ENCODE results near the gene LRP6. TPM values are rescaled to one million over a fixed set of nuclear protein-coding genes. Genes with fewer than 3 reads are reported as not detected.
A peak's percentile ranks its signal among the peaks of the same experiment; 100 is the strongest.

LRP6 gene
- total and polyA plus RNA-seq, 2 of the 8 experiments (the other 6 are each of a cell fraction or from before 2014, with no cell fraction given): 53.6 to 73.2 TPM

GRCh38 chr12:12266873-12267741 is at the start of gene LRP6 (continued):
- no peak for TF ChIP-seq HDAC6 (IDR thresholded peaks at IDR 0.05; ENCODE audit: low read depth, low read length)
- no peak for TF ChIP-seq CTBP2 (IDR thresholded peaks at IDR 0.05; ENCODE audit: borderline replicate concordance, insufficient read depth, insufficient read length, low read length)
- peak; percentile 98 for TF ChIP-seq TBP (IDR thresholded peaks at IDR 0.05; ENCODE audit: low read depth, low read length)
- TF ChIP-seq POLR2A (IDR thresholded peaks at IDR 0.05; ENCODE audit: control extremely low read depth in 1 of 2, low read depth in 2 of 2, low read length in 2 of 2): peak; percentile 84 to 92
- TF ChIP-seq EZH2 (IDR thresholded peaks at IDR 0.05; ENCODE audit: low read depth, low read length, severe bottlenecking): no peak
- no peak for TF ChIP-seq RNF2 (IDR thresholded peaks at IDR 0.05; ENCODE audit: borderline replicate concordance, low read depth, low read length, missing control alignments, poor library complexity, severe bottlenecking)
- no peak for TF ChIP-seq SUZ12 (IDR thresholded peaks at IDR 0.05; ENCODE audit: low read length)
- TF ChIP-seq RXRA (IDR thresholded peaks at IDR 0.05; ENCODE audit: insufficient read depth, low read depth, low read length): no peak
- TF ChIP-seq RFX5 (IDR thresholded peaks at IDR 0.05; ENCODE audit: borderline replicate concordance, low read depth, low read length): no peak
- no peak for TF ChIP-seq FOSL1 (IDR thresholded peaks at IDR 0.05; ENCODE audit: insufficient read depth, low read depth, low read length)
- no peak for TF ChIP-seq SAP30 (IDR thresholded peaks at IDR 0.05; ENCODE audit: insufficient read depth, insufficient replicate concordance, low read length)
- TF ChIP-seq, protein P1, sequence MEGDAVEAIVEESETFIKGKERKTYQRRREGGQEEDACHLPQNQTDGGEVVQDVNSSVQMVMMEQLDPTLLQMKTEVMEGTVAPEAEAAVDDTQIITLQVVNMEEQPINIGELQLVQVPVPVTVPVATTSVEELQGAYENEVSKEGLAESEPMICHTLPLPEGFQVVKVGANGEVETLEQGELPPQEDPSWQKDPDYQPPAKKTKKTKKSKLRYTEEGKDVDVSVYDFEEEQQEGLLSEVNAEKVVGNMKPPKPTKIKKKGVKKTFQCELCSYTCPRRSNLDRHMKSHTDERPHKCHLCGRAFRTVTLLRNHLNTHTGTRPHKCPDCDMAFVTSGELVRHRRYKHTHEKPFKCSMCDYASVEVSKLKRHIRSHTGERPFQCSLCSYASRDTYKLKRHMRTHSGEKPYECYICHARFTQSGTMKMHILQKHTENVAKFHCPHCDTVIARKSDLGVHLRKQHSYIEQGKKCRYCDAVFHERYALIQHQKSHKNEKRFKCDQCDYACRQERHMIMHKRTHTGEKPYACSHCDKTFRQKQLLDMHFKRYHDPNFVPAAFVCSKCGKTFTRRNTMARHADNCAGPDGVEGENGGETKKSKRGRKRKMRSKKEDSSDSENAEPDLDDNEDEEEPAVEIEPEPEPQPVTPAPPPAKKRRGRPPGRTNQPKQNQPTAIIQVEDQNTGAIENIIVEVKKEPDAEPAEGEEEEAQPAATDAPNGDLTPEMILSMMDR (IDR thresholded peaks at IDR 0.05; ENCODE audit: control extremely low read depth in 1 of 3, insufficient read depth in 1 of 3, low read depth in 1 of 3, low read length in 3 of 3): no peak
- TF ChIP-seq E2F6 (IDR thresholded peaks at IDR 0.05): no peak; the same call in 1 of the 2 replicates
- TF ChIP-seq YY1 (IDR thresholded peaks at IDR 0.05; ENCODE audit: low read depth, low read length): 0 out of 2 replicates have a peak, but pooled peaks have one; percentile 20
- TF ChIP-seq JUND (IDR thresholded peaks at IDR 0.05; ENCODE audit: low read length): peak; percentile 34
- no peak for TF ChIP-seq NANOG (IDR thresholded peaks at IDR 0.05; ENCODE audit: insufficient read depth, low read depth, low read length, poor library complexity, severe bottlenecking)
- peak; percentile 94 for TF ChIP-seq GTF2F1 (IDR thresholded peaks at IDR 0.05; ENCODE audit: borderline replicate concordance, low read depth, low read length)
- TF ChIP-seq JUN (IDR thresholded peaks at IDR 0.05; ENCODE audit: low read depth, low read length): no peak
- TF ChIP-seq SP4 (IDR thresholded peaks at IDR 0.05; ENCODE audit: low read length): peak; percentile 95

All from H1 (cell line).